Stimulated activated CD4-positive, alpha-beta T cell treated with anti-CD3 and anti-CD28 coated beads, Interleukin-2, amount 100 ng/mL, for 4 hours (primary cell): ENCODE measurements around the gene CTDSP2.
"Not testable (repeated sequence)": the region's sequence is repeated elsewhere in the genome, so short reads cannot be mapped to it uniquely, and the experiment has no call there.

Source experiments
- DNase-seq: peaks from one replicate; pipeline ENCODE4 v3.0.0-alpha.2; 2020; ENCODE audit warnings: low read depth

The CTDSP2 gene

DNA sequence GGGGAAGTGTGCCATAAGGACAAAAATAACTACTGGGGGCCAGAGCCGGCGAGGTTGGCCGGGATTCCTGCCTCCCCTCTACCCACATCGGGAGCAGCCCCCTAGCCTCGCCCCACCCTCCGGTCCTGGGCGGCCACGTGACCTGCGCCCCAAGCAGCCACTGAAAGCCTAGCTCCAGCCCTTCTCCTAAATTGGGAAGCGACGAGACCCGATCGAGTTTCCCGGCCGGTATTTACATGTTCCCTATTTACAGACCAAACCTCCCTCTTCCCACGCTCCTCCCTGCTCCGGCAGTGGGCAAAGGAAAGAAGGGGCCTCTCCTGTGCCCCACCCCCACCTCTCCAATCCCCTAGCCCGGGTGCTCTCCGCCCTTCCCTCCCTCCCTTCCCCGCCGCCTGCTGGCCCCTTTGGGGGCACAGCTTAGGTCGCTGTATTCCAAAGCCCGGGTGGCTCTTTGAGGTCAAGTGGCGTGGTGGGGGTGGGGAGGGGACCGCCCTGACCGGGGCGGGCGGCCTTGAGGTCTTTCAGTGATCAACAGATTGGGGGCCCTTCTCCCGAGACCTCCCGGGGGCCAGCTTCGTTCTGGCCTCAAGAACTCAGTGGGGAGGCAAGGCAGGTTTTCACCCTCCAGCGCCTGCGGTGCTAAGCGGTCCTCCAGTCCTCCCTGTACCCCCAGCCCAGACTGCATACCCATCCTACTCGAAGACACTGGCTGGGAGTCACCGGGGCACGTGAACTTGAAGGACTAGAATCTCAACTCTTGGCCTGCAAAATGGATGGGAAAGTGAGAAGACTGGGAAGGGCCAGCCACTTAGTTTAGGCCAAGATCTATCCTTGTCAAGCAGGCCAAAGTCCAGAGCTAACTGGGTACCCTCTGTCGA lies 6.3 kb upstream of the CTDSP2 start:
- no peak for DNase-seq

DNA sequence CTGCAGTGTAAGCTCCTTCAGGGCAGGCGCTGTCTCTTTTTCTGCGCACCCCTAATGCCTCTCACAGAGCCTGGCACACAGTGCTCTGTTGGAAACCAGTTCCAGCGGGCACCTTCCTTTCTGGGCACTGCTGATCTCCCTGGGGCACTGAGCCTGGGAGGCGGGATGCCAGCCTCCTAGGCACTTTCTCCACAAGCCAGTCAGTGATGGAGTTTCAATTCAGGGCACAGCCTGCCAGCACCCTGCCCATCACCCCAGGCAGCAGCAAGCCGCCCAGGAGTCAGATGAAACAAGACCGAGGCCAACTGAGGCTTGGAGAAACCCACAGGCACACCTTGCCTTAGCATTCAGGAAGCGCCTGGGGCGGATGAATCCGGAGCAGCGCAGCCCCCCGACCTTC lies 5.7 kb upstream of the CTDSP2 start:
- DNase-seq = no peak

DNA sequence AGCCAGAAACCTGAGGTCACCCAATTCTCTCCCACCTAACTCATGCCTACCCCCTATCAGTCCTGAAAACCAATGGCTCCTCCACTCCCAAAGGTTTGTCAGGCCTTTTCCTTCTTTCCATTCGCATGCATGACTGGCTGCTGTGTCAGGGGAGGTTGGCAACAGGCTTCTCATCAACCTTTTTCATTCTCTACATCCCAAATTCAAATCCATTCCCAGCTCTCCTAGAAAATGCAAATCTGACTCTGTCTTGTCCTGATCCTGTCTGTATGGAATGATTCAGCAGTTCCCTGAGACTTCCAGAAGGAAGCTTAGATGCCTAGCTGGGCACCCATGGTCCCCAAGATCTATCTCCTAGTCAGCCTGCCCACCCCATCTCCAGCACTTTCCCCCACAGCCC lies 5.0 kb upstream of the CTDSP2 start:
- no peak for DNase-seq

DNA sequence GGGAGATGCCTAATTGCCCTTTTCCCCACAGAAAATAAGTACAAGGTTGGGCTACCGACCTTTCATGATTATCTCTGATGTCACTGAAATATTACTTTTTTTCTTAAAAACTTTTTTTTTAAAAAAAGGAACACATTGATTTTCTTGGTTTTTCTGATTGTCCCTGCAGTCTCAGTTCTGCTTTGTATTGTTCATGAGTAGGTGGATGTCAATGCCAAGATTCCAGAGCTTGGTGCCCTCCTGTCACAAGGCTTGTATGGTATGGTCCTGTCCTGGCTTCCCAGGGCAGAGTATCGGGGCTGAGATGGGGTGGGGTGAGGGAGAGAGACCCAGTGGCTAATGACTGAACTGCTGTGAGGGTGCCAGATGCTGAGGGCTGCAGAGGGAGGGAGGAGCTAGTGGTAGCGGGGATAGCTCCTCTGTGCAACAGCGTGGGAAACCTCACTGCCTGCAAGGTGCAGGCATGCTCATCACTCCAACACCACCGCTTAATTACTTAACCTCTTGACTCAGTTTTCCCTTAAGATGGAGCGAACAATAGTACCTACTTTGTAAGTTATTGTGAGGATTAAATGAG lies 4.4 kb upstream of the CTDSP2 start:
- DNase-seq = no peak

DNA sequence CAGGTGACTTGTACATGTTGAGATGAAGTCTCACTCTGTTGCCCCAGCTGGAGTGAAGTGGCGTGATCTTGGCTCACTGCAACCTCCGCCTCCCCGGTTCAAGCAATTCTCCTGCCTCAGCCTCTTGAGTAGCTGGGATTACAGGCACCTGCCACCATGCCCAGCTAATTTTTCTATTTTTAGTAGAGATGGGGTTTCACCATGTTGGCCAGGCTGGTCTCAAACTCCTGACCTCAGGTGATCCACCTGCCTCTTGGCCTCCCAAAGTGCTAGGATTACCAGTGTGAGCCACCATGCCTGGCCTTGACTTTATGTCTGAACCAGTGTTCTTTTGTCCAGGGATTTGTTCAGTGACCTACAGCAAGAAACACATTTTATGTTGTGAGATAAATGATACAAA lies 2.9 kb upstream of the CTDSP2 start:
- not testable (repeated sequence) for DNase-seq

DNA sequence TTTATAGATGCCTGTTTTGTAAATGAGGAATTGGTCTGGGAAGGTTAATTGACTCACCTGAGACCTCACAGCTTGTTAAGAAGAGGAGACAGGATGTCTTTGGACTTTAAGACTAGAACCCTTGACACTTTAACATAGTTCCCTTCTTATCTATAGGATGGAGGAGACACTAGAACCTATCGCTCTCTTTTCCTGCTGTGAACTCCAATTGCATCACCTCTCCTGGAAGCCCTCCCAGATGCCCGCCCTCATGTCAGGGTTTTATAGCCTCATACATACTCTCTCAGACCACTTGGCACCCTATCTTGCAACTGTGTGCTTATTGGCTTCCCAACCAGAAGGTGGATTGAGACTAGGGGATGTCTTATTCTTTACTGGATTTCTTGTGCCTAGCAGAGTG lies 2.5 kb upstream of the CTDSP2 start:
- no peak for DNase-seq

DNA sequence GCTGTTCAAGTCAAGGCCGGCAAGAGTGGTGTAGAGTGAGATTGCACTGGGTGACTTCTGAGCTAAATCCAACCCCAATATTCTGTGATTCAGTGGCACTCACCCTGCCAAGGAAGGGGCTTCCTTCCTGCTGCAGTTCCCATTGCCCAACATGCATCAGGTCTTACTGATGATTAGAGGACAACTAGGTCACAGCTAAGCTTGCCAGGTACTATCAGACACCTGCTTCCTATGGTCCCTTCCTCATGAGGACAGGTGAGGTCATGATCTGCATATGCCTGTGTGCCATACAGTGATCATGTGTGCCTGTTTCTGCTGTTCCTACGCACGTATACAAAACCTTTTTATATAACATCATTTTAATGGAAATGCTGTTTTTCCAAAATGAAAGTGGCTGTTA lies 1.7 kb upstream of the CTDSP2 start:
- no peak for DNase-seq

DNA sequence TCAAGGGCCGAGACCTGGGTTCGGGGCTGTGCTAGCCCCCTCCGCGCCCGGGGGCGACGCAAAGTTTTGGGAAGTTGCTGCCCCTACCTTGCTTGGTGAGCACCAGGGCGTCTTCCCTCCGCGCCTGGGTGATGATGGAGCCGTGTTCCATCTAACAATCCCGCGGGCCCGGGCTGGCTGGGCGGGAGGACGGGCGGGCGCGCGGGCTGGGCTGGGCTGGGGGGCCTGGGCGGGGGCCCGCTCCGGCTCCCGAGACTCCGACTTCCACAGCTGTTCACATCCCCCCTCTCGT lies 298 bp downstream of the CTDSP2 start:
- DNase-seq = no peak

DNA sequence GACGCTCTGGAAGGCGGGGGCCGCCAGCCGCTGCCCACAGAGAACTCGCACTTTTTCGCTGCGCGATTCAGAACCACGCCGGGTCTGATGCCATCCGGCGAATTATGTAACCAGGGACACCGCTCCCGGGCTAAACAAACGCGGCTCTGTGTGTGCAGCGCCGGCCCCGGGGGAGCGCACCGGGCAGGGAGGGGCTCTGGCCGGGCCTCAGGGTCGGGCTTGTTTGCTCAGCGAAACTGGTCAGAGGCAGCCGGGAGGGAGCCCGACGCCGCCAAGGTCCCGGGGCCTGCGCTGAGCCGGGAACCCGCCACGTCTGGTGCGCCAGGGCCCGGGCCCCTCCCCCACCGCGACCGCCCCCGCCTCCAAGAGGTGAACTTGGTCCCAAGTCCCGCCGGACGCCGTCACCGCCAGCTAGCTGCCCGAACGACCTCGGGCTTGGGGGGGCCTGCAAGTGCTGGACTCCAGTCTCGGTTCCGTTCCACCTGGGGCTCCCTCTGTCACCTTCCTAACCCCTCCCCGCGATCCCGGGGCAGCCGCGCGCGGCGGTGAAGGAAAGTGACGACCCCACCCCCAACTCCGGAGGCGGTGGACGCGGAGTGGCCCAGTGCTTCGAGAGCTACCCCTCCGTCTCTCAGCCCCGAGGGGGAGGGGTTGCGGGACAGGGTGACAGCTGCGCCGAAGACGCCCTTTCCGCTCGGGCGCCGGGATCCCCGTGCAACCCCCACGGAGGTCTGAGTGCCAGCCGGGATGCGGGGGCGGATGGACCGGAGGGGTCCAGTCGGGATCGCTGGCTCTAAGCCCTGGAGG lies 848 bp downstream of the CTDSP2 start:
- DNase-seq = peak; percentile 41

DNA sequence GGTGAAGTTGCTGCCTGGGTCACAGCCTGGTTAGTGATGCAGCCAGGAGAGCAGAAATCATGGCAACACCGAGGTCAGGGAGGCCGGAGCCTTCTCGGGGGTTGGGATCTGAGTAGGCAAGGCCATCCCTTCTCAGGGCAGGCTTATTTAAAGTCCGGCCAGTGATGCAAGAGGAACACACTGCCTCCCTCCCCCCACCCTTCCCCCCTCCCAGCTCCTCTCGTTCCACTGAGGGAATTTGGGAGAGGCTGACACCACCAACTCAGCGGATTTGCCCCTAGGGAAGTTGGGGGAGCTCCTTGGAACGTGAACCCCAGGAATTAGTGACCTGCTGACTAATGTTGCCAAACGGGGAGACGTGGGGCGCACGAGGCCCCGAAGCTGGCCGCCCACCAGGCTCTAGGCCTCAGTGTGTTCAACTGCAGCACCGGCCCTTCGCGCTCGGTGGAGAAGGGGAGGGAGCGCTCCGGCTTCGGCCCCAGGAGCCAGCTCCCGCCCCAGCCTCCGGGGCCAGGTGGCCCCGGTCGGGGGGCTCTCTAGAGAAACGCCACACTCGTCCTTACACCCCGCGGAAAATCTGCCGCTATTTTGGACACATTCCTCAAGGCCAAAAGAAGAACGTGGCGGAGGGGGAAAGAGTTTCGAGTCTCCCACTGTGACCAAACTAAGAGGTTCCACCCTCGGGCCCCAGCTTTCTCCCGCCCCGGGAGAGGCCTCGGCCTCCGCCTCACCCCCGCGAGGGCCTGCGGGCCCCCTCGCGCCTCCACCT lies 1.6 kb downstream of the CTDSP2 start:
- DNase-seq = no peak

DNA sequence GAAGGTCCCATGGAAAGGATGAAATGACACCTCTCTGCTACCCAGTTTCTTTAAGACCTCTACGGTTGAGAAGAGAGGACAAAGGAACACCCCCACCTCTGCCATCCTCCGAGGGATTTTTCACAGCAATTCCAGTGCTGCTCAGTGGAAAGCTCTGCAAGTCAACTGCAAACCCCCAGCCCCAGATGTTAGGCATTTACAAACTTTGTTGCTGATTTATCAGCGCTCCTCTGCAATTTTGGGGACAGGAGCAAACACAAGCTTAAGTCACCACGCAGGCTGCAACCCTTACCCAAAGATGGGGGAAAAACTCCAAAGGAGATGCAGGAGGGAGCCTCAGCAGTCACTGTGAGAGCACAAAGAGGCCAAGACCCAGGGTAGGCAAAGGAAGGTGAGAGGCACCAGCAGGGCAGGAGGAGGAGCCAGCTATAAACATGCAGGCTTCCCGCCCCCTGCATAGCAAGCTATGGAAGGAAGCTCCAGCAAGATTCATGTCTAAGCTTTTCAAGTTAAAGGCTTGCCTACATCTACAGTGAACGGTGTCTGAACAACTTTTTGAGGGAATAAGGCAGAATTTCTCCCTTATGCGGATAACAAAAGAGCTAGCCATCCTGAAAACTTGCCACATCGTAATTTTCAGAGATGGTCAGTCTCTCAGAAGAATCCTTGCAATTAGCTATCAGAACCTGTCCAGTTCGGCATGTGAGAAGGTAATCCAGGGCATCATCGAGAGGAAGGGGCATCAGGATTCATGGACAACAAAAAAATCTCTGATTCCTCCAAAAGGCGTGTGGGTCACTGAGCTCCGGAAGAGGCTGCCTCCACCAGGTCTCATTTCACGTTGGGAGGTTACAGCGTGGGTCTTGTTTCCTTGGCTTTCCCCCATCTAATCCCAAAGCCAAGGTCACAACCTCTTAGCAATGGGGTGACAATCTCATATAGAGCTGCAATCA lies 3.9 kb downstream of the CTDSP2 start:
- no peak for DNase-seq

DNA sequence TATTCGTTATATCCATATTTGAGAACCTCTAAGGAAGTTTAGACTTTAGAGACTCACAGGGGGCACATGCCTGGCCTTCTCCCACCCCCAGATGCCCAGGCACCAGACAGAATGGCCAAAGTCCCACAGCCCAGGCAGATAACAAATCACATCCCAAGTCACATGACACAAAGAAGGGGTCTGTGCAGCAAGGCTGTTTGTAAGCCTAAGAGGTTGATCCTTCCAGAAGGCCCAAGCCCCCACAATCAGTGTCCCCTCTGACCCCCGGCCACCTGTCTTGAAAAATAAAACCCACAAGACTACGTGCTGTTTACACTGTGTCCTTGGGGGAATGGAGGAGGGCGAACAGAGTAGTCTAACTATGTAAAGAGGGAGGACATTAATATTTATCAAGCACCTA lies 5.1 kb downstream of the CTDSP2 start:
- DNase-seq = no peak

DNA sequence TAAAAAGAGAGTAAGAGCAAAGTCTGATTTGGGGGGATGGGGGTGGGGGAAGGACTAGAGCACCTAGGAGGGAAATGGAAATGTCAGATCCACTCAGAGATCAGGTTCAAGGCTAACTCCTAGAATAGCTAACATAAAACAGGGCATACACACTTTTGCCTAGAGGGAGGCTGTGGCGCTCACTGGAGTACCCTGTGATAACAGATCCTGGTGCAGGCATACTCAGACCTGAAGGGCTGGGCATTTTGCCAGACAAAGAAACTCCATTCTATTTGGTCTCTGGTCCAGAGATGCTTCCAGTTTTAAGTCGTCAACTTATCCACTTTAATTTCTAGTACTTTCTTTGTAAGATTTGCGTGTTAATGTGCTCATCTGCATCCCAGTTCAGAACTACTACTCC lies 5.8 kb downstream of the CTDSP2 start:
- no peak for DNase-seq

DNA sequence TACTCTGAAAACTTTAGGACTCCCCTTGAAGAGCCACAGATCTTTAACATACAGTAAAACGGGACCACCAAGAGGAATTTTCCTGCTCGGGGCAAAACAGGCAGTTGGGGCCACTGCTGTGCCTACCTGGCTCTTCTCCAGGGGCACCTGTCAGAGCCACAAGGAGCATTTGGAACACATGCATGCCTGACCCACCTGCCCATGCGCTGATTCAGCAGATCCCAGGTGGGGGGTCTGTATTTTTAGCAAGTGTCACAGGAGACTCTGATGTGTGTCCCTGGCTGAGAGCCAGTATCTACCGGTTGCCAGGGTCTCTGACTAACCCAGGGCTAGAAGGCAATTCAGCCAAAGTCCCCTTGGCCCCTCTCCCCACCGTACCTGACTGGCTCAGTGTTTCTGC lies 6.5 kb downstream of the CTDSP2 start:
- DNase-seq = no peak

DNA sequence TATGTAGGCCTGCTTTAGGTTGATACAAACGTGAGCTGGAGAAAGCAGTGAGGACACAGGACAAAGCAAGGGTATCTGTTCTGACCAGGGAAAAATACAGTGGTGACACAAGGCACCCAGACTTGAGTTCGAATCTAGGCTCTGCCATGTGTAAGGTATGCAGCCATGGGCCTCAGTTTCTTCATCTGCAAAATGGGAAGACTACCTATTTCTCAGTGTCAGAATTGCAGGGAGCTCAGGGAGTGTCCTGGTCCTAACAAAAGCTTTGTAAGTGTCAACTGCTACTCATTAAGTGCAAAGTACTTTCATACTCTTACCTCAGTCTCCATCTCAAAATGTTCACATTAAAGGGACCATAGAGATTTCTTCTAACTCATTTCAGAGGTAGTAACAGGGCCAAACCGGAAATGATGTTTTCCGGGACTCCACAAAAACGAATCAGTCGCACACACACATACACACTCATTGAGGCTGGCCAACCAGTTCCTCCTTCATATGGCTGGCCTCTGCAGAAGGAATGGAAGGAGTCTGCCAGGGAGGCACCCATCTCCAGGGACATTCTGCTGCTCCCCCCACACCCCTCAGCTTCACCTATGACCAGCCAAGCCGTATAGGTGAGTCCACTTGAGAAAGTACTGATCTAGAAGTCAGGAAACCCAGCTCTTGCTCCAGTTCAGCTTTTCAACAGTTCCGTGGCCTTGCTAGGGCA lies 7.8 kb downstream of the CTDSP2 start:
- no peak for DNase-seq

DNA sequence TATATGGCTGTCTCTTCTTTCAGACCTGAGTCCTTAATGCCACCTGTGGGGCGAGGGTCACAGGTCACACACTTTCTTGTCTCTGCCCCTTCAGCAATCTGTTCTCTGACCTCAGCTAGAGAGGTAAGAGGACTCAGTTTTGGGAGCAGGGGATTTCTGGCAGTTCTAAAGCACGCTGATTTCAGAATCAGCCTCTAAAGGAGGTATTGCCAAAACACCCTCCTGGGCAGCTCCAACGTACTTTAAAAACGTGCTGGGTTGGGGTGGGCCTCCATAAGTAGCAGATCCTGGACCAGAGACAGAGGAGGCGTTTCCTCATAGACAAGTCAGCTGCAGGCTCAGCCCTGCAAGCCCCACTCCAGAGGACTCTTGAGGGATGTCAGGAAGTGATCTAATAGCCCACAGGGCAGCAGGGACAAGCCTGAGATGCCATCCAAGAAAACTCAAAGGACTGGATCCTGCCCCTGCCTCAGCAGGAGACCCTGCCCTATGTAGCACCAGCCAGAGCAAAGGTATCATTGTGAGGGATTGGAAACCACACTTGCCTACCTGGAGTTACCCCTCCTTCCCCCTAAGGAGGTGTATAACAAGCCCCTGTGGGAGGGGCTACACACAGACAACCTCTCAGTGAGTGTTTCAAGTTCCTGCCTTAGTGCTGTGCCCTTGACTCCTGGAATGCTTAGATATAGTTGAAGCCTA lies 8.5 kb downstream of the CTDSP2 start:
- no peak for DNase-seq

DNA sequence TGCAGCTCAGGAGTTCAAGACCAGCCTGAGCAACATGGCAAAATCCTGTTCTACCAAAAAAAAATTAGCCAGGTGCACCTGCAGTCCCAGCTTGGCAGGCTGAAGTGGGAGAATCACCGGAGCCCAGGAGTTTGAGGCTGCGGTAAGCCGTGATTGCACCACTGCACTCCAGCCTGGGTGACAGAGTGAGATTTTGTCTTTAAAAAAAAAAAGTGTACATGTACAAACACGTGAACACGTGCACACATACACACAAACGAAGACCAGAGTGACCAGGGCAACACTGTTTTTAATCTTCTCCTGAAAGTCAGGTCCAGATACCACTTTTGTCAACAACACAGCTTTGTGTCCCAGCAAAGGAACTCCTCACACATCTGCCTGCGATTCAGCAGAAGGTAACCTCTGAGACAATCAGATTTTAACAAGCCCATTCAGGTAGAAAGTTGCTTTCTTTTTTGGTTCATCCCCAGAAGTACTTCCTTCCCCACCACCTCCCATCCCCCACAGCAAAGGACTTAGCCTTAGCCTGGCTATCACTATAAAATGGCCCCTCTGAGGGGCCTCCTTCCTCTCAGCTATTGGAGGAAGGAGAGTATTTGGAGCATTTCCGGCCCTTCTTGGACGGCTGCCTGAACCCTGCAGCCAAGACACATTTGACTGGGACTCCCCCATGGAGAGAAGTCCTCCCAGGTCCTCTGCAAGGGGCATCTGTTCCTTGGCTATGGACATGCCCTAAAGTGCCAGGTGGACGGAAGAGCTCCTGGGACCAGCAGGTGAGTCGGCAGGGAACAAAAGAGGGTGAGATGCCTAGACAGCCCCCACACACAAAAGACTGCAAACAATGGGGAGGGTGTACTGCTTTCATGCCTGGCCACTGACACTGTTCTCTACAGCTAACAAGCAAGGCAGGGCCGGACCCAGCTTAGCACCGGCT lies 9.8 kb downstream of the CTDSP2 start:
- DNase-seq = no peak

DNA sequence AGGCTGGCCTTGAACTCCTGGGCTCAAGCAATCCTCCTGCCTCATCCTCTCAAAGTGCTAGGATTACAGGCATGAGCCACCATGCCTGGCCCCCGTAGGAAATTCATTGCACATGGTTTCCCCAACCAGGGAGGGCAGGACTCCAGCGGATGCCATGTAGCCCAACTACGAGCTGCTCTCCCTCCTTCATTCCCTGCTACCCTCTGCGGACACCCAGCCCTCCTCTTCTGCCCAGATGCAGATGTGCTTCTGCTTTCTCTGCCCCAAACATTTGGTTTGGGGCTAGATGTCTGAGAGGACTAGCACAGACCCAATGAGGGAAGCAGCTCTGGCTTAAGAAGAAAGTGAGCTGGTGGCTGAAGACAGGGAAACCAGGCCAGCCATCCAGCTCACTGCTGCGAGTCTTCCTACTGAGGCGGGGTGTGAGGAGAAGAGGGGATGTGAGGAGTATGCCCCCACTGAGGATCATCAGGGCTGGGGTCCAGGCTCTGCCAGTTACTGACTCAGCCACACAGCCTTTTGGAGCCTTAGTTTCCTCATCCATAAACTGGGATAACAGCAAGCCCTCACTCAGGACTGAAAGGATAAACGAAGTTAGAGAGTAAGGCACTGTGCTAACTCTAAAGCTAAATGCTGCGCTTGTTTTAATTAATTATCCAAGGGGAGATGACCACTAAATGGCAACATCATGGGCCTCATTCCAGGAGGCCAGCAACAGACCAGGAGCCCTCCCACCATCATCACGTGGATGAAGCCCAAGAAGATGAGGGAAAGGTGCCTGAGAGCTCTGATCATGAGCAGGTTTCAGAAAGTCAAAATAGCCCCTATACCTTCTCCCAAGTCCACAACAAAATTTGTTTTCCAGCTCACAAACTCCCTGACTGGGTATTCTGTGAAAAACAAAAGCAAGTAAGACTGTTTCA lies 10.9 kb downstream of the CTDSP2 start:
- no peak for DNase-seq
